AG09319 (cell line): Measurements from ENCODE around the gene CTNNBIP1.

Experiments used
- DNase-seq: peaks from one replicate; pipeline ENCODE4 v3.0.0-alpha.2; 2010; ENCODE audit warnings: low read depth; ENCODE audit errors: extremely low read depth
- TF ChIP-seq, protein P1 (sequence below): IDR thresholded peaks from 2 replicates; pipeline ENCODE4 v1.5.1; 2011; ENCODE audit warnings: low read depth, mild to moderate bottlenecking, inconsistent platforms, low read length, moderate library complexity

Gene CTNNBIP1

DNA sequence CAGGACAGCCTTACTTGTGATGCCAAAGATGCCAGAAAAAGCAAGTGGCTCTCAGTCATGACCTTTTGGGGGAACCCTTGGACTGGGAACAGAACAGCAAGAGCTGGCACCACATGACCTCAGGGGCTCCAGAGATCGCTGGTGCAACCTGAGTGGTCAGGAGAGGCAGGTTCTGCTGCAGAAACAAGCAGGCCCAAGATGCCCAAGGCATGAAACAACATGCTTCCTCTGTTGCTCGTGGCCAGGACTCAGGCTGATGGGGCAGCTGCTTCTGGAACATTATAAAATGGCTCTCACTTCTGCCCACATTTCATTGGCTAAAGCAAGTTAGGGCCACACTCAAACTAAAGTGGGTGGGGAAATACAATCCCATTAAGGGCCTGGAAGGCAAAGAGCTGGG, 68.6 kb downstream of the CTNNBIP1 start:
- no peak for DNase-seq
- TF ChIP-seq, protein P1, sequence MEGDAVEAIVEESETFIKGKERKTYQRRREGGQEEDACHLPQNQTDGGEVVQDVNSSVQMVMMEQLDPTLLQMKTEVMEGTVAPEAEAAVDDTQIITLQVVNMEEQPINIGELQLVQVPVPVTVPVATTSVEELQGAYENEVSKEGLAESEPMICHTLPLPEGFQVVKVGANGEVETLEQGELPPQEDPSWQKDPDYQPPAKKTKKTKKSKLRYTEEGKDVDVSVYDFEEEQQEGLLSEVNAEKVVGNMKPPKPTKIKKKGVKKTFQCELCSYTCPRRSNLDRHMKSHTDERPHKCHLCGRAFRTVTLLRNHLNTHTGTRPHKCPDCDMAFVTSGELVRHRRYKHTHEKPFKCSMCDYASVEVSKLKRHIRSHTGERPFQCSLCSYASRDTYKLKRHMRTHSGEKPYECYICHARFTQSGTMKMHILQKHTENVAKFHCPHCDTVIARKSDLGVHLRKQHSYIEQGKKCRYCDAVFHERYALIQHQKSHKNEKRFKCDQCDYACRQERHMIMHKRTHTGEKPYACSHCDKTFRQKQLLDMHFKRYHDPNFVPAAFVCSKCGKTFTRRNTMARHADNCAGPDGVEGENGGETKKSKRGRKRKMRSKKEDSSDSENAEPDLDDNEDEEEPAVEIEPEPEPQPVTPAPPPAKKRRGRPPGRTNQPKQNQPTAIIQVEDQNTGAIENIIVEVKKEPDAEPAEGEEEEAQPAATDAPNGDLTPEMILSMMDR: no peak

DNA sequence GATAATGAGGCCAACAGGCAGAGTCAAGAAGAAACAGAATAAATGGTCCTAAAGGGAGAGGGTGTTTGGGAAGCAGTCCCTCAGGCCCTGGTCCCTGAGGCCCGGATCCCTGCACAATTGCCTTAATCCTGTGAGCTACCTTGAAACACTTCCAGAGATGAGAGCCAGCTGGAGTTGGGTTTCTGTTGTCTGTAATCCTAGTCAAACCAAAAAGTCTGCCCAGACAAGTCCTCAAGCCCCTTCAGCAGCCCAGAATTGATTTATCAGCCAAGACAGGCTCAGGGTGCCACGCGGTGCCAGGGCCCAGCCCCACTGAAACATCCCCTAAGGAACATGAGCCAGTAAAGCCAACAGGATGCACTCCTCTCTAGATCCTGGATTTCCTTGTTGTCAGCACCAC, 69.9 kb downstream of the CTNNBIP1 start:
- TF ChIP-seq, protein P1: no peak
- no peak for DNase-seq

DNA sequence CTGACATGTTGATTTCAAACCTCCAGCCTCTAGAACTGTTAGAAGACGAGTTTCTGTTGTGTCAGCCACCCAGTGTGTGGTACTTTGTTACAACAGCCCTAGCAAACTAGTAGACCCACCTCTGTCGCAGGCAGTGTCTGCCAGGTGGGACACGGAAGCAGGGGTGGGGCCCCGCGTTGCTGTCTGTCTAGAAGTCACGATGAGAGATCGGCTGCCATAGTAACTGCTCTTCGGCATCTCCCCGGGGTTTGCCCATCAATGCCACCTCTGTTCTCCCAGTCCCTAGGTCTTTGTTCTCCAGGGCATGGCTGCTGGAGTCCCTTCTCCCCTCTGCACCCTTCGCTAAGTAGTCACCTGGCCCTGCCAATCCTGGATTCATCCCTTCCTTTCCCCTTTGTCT, 71.1 kb downstream of the CTNNBIP1 start:
- TF ChIP-seq, protein P1: no peak
- DNase-seq: no peak

DNA sequence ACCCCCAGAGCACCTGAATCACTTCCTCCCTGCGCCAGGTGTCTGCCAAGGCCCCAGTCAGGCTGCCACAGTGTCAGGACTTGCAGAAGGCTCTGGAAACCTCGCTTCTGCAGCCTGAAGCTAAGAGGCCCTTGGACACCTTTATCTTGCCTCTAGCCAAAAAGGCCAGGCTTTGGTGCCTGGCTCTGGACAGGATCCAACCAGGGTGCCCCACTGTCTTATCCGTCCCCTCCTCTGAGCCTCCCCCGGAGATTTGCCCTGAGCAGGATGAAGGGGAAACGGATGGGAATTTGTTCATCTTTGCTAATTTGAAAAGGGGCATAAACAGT, 73.5 kb downstream of the CTNNBIP1 start:
- TF ChIP-seq, protein P1: no peak
- DNase-seq: no peak

DNA sequence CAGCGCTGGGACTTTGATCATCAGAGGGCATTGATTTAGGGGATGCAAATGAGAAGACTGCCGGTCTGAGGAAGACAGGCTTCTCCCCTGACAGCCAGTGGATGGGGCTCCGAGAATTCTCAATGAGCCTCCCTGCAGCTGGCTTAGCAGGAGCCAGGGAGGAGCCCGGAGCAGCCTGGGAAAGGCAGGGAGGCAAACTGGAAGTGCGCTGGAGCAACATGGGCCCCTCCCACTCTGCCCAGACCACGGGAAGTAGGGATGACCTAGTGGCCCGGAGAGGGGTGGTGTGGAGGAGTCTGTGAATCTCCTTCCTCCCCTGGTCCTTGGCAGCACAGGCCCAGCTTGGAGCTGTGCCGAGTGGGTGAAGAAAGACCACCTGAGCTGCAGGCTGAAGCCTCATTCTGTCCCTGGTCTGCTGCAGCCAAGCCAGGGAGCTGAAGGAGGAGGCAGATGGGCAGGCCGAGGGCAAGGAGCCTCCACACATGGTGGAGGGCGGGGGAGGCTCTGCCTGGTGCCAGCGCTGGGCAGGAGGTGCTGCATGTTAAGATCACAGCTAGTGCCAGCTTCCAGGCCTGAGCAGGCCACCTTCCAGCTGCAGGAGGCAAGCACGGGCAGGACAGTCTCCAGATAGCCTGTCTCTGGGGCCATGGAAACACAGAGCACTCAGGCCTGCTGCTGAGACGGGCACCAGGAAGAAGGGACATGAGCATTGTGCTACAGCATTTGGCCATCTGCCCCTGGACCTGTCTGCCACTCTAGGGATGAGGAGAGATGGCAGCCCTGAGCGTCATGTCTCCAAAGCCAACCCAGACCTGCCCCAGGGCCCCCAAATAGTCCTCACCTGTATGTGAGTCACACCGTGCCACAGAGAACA, 74.1 kb downstream of the CTNNBIP1 start:
- no peak for DNase-seq
- TF ChIP-seq, protein P1: no peak

DNA sequence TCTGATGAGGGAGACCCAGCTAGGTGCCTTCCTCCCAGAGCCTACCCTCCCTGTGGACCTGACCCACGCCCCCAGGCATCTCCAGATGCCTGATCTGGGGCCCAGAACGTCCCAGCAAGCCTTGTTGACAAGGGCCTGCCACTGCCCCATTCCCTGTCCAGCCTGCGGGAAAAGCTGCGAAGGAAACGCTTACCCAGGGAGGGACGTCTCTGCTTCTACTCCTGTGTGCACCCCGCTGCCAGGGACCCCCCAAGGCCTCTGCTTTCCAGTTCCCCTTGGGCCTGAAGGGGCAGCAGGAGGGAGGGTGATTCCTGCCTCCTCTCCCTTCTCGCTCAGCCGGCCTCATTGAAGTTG, 74.7 kb downstream of the CTNNBIP1 start:
- DNase-seq: no peak
- TF ChIP-seq, protein P1: no peak

DNA sequence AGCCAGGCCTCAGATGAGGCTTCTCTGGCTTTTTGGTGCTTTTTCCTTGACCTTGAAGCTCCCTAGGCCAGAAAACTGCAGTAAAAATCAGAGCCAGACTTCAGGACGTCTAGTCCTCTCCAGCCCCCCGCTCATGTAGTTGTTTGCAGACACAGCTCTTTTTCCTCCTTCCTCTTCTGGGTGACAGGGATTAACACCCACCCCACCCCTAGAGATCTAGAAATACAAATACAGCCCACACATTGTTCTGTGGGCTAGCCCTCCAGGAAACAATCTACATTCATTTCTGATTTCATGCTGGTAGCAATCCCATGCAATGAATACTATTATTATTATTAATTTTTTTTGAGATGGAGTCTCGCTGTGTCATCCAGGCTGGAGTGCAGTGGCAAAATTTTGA, 76.4 kb downstream of the CTNNBIP1 start:
- DNase-seq: no peak
- TF ChIP-seq, protein P1: no peak
